Left colon (tissue), 2 donors: Measurements from ENCODE around the gene MOB2. TPM values are rescaled to one million over a fixed set of nuclear protein-coding genes. Genes with fewer than 3 reads are reported as not detected.

Experiments
- ATAC-seq: fragments of 200-7000 bp; cut with Tn5 transposase; one replicate; pipeline ENCODE4 v1.9.1; 2020; ENCODE audit warnings: mild to moderate bottlenecking, moderate library complexity
- DNase-seq, 2 donors: peaks; one replicate each; pipeline ENCODE4 v3.0.0-alpha.2; 2020
- intact Hi-C, 2 donors: fragments of 100-400 bp; cut with DNase I in 1 of 2; cut with micrococcal nuclease in 1 of 2; formaldehyde crosslinking; loops; one replicate each; pipeline versions ENCODE4 v1.11.2 to v1.14.0; 2022; cut with DNase I, micrococcal nuclease
- total RNA-seq, 2 donors: library from RNA; stranded (reverse); fragmentation: NEBNext Ultra II Directional; extraction: Animal tissue kit (Norgen Biotek cat#: 25700); gene quantifications; one replicate each; pipeline ENCODE4 v1.2.1, GENCODE V29; 2021
- donor health status: DM: no; HTN: no; CAD: no.
- donor health status: DM: yes; HTN: yes; CAD: no.

MOB2 gene
- total RNA-seq, 2 donors from 2014 or later: 48.3 to 55.8 TPM

GRCh38 chr11:1493650-1494244 lies 7.2 kb upstream of the MOB2 start:
- no peak for ATAC-seq
- DNase-seq: no peak
- intact Hi-C loops: no loop called here

GRCh38 chr11:1491379-1491778 lies 4.8 kb upstream of the MOB2 start:
- ATAC-seq: no peak

DNA sequence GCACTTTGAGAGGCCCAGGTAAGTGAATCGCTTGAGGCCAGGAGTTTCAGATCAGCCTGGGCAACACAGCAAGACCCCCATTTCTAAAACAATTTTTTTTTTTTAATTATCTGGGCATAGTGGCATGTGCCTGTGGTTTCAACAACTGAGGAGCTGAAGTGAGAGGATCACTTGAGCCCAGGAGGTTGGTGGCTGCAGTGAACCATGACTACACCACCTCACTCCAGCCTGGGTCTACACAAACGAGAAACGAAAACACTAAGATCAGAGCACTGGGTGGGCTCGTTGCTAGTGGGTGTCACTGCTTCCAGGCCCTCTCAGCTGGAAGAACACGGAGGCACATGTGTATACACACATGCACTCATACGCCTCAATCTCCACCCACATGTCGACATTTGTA lies 4.1 kb upstream of the MOB2 start:
- DNase-seq (no peak), ATAC-seq (no peak)

More at GRCh38 chr11:1491379-1491778, 4.8 kb upstream of the MOB2 start:
- DNase-seq: no peak
- intact Hi-C loops: no loop called here

GRCh38 chr11:1488575-1489180 lies 2.1 kb upstream of the MOB2 start:
- ATAC-seq: no peak
- DNase-seq: peak in 1 of 2 donors; percentile 16
- intact Hi-C loops: no loop called here

More for the DNA sequence above, 4.1 kb upstream of the MOB2 start:
- intact Hi-C loops: no loop called here

GRCh38 chr11:1487851-1488574 lies 1.4 kb upstream of the MOB2 start:
- peak in 1 of 2 donors; percentile 30 for DNase-seq
- intact Hi-C loops: no loop called here
- peak; percentile 13 for ATAC-seq

DNA sequence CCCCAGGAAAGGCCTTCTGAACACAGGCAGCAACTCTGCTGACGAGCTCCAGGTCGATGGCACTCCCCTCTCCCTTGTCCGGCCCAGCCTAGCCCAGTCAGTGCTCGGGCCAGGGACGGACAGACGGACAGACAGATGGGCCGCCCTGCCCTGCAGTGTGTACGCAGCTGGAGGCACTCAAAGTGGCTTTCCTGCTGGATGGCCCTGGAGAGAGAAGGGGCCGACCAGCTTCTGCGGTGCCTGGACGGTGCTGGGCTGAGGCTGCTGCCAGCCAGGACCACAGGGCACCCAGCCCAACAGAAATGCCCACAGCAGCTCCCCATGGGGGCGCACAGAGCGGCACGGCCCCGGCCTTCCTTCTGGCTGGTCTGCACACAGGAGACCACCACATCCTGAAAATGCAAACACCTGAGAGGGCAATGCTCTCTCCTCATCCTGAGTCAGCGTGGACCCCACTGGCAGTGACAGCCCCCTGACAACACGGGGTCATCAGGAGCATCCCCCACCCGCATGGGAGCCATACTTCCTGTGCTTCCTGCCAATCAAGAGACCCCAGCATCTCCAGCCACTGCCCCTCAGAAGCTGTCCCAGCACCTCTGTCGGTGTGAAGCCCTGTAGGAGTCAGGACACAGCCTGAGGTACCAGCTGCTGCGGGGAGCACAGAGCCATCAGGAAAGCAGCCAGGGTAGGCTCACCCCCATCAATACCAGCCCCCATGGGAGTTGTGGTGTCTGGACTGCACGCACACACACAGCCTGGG lies 692 bp upstream of the MOB2 start:
- intact Hi-C loops: no loop called here
- ATAC-seq (peak; percentile 22), DNase-seq (peak; percentile 29 to 39)

- ATAC-seq (peak; percentile 16), DNase-seq (peak in 1 of 2 donors; percentile 25)
- intact Hi-C loops: no loop called here
These were observed 1.1 kb downstream of the MOB2 start for GRCh38 chr11:1485504-1485885.

DNA sequence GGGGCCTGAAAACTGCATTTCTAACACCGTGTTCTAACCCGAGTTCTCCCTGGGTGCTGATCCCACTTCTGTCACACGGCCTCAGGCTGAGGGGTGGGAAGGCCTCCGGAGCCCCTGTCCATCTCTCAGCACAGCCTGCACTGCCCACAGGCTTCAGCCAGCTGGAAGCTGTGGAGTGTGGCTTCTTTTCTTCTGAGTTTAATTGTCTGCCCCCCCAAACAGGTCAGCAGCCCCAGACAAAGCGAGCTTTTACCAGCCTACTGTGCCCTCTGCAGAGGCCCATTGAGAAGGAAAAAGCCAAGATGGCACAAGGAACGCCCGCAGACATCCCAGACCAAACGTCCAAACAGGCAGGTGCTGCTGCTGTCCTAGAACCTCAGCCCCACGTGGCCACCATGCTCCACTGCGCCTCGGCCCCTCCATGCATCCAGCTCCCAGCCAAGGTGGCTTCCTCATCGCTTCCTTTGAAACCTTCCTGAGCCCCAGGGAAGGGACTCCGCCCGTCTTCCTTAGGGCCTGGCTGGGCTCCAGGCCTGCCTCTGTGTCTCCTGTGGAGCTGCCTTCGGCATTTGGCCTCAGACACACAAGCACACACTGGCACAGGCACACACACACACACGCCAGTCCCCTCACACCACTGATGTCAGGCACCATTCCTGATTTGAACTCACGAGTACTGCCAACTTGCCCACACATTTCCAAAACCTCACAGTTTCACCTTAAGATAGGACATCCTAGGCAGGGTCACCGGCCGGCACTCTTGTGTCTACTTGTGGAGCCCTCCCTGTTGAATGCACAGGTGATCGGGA lies 1.7 kb downstream of the MOB2 start:
- peak; percentile 30 for ATAC-seq
- intact Hi-C loops: no loop called here
- peak; percentile 27 to 40 for DNase-seq

- no peak for ATAC-seq
- intact Hi-C loops: no loop called here
- peak in 1 of 2 donors; percentile 21 for DNase-seq
These were observed 2.4 kb downstream of the MOB2 start for GRCh38 chr11:1484061-1484671.

- DNase-seq (peak in 1 of 2 donors; percentile 25), ATAC-seq (no peak)
- intact Hi-C loops: no loop called here
These were observed 3.1 kb downstream of the MOB2 start for GRCh38 chr11:1483445-1483961.

- intact Hi-C loops: no loop called here
- DNase-seq: peak in 1 of 2 donors; percentile 30
- no peak for ATAC-seq
These were observed 3.8 kb downstream of the MOB2 start for GRCh38 chr11:1482581-1483444.

- intact Hi-C loops: no loop called here
- DNase-seq (peak in 1 of 2 donors; percentile 22), ATAC-seq (no peak)
These were observed 4.6 kb downstream of the MOB2 start for GRCh38 chr11:1481861-1482441.

- DNase-seq (peak in 1 of 2 donors; percentile 52), ATAC-seq (no peak)
- intact Hi-C loops: no loop called here
These were observed 5.1 kb downstream of the MOB2 start for GRCh38 chr11:1481483-1481825.

DNA sequence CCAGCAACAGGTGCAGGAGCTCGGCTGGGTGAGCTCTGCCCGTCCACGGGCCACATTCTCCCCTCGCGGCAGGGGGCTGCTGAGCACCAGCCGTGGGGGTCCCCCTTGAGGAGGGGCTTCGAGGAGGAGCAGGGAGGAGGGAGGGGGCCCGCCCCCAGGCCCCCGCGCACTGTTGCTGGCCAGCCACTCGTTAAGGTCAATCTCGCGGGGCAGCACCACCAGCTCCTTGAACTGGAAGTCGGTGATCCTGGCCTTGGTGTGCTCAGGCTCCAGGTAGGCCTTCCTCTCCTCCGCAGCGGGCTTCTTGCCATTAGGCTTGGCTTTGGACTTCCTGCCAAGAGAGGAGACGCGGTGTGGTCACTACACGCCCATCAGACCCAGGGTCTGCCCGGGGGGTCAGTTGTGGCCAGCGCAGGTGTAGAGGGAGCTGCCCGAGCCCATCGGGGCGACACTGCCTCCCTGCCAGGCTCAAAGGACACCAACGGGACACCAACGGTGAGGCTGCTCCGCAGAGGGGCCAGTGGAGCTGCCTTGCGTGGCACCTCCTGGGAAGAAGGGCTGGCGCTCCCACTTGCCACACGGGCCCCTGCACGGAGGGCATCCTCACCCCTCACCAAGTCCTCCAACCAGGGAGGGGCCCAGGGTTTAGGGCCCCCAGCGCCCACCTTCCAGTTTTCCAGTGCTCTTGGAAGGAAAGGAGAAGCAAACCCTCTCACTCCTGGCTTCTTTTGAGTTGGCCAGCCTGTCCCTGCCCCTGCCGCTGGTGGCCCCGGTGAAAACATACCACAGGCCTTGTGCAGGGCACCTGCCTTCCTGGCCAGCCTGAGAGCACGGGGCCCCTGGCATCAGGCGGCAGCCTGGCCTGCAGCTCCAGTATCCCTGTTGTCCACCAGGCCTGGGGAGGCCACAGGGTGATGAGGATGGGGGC lies 5.8 kb downstream of the MOB2 start:
- intact Hi-C loops: no loop called here
- DNase-seq: peak in 1 of 2 donors; percentile 23
- ATAC-seq: no peak

DNA sequence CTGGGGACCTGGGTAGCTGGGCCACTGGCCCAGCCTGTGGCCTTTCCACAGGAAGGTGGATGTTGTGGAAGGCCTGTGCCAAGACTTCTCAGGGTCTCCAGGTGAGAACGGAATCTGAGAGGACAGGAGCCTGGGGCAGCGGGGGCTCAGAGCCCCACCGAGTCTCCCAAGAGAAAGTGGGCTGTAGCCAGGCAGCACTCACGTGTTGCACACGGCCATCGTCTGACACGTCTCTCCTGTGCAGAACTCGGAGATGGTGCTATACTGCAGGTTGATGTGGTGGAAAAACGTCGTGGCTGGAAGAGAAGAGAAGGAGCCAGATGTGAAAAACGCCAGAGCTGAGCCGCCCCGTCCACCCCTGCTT lies 6.4 kb downstream of the MOB2 start:
- intact Hi-C loops: no loop called here
- ATAC-seq (no peak), DNase-seq (no peak)

GRCh38 chr11:1479678-1480118 lies 6.9 kb downstream of the MOB2 start:
- ATAC-seq: no peak
- no peak for DNase-seq
- intact Hi-C loops: no loop called here
